Esophagus muscularis mucosa (tissue), 3 donors: ENCODE measurements around the gene LRRK1.

Experiments
- POLR2AphosphoS5 ChIP-seq, 2 donors: sonication (generic); formaldehyde crosslinking; IDR thresholded peaks; one replicate each; pipeline ENCODE4 v1.6.1; 2017; ENCODE audit warnings: antibody characterized with exemption in 2 of 2
- TF ChIP-seq, protein P1 (sequence below), 3 experiments: fragments of 200-600 bp in 2 of 3; fragments of 450-650 bp in 1 of 3; sonication (generic) in 2 of 3; IDR thresholded peaks; one replicate each; pipeline ENCODE4 v1.5.1; 2017 to 2019; ENCODE audit warnings: antibody characterized with exemption in 3 of 3, mild to moderate bottlenecking in 2 of 3, moderate library complexity in 1 of 3

GRCh38 chr15:101004500-101004899 lies 85.3 kb downstream of the LRRK1 start:
- TF ChIP-seq, protein P1, sequence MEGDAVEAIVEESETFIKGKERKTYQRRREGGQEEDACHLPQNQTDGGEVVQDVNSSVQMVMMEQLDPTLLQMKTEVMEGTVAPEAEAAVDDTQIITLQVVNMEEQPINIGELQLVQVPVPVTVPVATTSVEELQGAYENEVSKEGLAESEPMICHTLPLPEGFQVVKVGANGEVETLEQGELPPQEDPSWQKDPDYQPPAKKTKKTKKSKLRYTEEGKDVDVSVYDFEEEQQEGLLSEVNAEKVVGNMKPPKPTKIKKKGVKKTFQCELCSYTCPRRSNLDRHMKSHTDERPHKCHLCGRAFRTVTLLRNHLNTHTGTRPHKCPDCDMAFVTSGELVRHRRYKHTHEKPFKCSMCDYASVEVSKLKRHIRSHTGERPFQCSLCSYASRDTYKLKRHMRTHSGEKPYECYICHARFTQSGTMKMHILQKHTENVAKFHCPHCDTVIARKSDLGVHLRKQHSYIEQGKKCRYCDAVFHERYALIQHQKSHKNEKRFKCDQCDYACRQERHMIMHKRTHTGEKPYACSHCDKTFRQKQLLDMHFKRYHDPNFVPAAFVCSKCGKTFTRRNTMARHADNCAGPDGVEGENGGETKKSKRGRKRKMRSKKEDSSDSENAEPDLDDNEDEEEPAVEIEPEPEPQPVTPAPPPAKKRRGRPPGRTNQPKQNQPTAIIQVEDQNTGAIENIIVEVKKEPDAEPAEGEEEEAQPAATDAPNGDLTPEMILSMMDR (IDR thresholded peaks at IDR 0.05) = no peak
- TF ChIP-seq POLR2AphosphoS5 (IDR thresholded peaks at IDR 0.05) = no peak
